HG03565 (cell line): ENCODE results near the gene VIM.

Source experiments
- ATAC-seq: cut with Tn5 transposase; IDR thresholded peaks from one replicate; pipeline ENCODE4 v1.9.1; 2021; ENCODE audit warnings: mild to moderate bottlenecking, moderate library complexity; ENCODE audit not compliant: unreplicated experiment

VIM gene

DNA sequence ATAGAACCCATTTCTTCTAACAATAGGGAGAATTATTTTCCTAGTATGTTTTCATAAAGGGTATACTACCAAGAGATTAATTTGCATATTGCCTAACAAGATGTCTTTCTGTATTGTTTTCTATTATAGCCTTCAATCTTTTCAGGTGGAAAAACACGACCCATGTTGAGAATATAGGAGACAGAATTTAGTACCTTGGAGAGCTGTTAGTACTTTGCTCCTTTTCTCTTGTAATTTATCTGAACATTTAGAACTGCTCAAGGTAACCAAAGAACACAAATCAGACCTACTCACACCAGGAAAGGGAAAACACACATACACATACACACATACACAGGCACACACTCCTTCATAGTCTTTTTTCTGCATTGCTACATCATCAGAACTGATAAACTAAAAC lies 18.7 kb upstream of the VIM start:
- no peak for ATAC-seq

DNA sequence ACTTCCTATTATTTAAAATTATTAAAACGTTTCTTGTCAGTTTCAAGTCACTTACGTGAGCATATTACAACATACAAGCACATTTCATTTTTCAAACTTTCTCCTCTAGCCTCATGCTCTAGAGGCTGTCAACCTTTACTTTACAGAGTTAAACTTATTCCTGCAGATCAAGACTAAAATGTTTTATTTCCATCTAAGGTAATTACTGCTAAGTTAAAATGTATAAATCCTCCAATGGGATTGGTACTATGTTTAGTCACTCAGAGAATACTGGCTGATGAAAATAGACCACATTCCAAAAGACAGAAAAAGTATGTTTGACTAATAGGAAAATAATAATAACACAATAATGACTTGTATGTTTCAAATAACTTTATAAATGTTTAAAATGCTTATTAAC lies 18.2 kb upstream of the VIM start:
- ATAC-seq: no peak

- no peak for ATAC-seq
These were observed 17.7 kb upstream of the VIM start for GRCh38 chr10:17210361-17210760.

DNA sequence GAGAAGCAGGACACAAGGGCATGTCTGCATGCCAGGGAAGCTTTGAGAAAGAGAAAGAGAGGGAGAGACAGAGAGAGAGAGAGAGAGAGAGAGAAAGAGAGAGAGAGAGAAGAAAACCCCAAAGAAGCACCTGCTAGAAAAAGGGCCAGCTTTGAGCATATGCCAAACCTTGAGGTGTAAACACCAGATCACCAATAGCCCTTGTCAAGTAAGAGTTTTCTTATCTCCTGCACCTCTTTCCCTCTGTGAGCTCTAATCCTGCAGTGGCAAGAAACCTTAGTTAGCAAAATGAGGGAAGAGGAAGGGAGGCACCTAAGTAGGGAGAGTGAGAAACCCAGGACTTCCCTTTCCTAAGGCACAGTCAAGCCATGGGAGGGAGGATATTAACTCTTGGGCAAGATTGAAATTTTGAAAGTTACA lies 15.2 kb upstream of the VIM start:
- no peak for ATAC-seq

DNA sequence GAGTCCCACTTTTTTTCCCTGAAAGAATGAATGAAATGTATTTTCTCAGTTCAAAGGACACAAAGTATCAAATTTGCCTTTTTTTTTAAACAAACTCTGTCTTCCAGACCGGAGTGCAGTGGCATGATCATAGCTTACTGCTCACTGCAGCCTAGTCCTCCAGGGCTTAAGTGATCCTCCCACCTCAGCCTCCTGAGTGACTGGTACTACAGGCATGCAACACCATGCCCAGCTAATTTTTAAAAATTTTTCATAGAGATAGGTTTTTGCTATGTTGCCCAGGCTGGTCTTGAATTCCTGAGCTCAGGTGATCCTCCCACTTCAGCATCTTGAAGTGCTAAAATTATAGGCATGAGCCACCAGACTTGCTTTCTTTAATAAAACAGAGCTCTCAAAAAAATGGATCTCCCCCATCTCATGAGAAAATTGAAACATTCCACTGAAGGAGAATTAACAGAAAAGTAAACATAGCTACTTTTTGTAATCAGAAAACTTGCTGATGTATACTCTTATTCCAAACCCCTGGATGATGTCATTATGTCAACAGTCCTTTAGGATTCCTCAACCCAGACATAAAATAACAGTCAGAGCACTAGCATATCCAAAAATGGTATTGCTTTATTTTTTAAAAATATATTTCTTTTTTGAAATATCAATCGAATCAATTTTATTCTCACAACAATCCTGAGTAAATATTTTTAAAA lies 14.2 kb upstream of the VIM start:
- ATAC-seq: no peak

- no peak for ATAC-seq
These were observed 13.5 kb upstream of the VIM start for GRCh38 chr10:17214526-17214925.

DNA sequence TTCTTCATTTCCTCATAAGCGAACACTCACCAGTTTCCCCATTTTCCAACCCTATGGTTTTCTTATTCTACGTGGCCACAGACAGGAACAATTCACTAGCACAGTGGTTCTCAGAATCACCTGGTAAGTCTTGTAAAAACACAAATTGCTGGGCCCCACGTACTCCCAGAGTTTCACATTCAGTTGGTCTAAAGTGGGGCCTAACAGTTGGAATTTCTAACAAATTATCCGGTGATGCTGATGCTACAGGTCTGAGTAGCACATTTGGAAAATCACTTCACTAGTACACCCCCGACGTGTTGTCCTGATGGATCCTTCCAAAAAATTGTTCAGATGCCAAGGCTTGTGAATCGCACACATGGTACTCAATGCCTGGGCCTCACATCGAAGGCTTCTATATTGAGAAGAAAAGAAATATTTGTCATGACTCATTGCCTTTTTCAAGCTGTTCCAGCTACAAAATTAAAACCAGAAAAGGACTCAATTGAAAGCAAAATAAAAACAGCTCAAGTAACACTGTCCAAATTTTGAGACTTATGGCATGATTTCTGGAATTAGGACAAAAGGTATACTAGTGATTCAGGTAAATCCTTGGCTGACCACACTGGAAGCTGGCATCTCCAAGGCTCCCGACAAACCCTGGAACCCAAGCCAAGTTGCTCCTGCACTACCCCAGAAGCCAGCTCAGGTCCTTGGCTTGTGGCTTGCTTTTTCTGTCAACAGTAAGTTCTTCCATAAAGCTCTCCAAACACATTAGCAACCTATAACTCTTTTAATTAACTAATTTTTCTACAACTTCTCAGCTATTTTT lies 12.9 kb upstream of the VIM start:
- no peak for ATAC-seq

GRCh38 chr10:17215782-17216122 lies 12.3 kb upstream of the VIM start:
- ATAC-seq: no peak

DNA sequence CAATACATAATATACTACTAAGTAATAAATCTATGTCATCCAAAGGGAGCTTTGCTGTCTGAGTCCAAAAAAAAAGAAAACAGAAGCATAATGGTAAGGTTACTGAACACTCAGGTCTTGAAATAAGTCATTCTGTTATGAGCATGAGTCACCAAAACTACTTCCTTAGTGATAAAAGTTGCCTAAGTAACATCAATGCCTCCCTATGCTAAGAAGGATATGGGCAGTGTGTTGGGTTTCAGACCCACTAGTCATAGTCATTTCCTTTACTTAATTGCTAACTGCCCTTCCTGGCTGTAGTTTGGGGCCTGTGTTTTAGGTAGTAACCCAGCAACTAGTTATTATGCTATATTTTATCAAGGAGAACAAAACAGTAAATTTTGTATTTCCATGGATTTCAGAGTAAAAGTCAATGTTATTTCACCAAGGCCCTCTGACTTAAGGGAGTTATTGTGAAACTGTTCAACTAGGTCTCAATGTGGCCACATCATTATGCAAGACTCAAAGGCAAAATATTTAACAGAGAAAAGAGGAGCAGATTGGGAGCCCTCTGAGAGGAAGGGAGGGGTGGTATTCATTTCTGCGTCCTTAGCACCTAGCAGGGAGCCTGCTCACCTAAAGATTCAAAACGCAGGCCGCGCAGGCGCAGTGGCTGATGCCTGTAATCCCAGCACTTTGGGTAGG lies 11.7 kb upstream of the VIM start:
- ATAC-seq: peak; percentile 100

- no peak for ATAC-seq
These were observed 11.1 kb upstream of the VIM start for GRCh38 chr10:17216901-17217395.

- ATAC-seq: no peak
These were observed 10.3 kb upstream of the VIM start for GRCh38 chr10:17217631-17218232.

DNA sequence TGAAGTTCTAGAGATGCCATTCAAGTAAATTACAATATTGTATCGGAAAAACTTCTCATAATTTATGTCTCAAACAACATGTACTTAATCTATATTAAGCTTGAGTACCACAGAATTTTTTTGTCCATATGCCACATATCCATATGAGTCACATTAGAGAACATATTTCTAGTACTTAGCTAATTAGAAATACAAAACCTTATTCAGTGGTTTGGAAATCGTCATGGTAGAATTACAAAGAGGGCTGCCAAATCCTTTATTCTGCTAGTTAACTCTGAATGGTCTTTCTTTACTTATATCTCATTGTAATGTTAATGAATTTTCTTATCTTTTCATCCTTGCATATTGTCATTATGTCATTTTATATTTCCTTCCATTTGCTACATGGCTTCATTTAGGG lies 9.0 kb upstream of the VIM start:
- no peak for ATAC-seq

- ATAC-seq: no peak
These were observed 7.4 kb upstream of the VIM start for GRCh38 chr10:17220652-17221100.

DNA sequence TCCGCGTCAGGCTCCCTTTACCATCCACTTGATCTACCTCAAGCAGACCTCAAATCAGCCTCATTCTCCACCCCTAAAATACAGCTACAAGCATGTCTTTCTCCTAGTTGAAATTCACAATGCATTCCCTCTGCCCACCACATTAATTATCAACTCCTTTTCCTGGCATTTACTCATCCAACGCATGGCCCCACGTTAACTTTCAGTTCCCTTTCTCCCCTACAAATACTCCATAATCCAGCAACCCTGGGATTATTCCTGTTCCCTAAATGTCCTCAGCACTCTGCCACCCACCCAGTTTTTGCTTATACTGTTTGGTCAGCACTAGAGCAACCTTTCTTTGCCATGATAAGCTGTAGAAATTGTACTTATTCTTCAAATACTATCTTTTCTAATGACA lies 5.7 kb upstream of the VIM start:
- ATAC-seq: no peak

DNA sequence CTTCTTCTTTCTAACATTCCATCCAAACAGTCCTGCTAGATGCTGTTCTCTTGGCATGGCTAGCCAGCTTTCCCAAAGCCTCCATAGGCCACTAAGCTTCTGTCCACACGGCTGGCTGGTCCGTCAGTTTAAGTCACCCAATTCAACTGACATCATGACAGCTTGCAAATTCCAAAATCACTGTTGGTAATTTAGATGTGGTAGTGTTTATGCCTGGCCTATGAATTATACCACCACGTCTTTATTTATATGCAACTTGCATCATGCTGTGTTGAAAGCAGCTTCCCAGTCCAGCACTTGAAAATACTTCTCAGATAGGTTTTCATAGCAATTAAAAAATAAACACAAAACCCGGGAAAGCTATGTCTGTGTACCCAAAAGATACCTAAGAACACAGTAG lies 2.2 kb upstream of the VIM start:
- ATAC-seq: no peak

DNA sequence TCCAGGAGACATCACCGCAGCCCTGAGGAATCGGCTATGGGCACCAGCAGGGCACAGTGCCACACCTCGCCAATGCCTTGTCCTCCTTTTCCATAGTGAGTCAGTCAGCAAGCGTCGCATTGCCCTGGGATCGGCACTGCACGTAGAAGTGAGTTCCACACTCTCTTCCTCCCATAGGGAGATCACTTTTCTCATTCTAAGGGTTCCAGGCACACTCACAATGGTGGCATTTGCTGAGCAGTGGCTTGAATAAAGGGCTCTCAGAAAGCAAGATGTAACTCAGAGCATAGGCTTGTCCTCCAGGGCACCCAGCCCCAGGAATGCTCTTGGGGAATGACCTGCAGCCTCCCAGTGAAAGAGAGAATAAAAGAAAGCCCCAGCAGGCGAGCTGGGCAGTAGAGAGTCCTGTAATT lies 1.1 kb upstream of the VIM start:
- no peak for ATAC-seq

- ATAC-seq: peak; percentile 27
These were observed 512 bp upstream of the VIM start for GRCh38 chr10:17227367-17228090.

DNA sequence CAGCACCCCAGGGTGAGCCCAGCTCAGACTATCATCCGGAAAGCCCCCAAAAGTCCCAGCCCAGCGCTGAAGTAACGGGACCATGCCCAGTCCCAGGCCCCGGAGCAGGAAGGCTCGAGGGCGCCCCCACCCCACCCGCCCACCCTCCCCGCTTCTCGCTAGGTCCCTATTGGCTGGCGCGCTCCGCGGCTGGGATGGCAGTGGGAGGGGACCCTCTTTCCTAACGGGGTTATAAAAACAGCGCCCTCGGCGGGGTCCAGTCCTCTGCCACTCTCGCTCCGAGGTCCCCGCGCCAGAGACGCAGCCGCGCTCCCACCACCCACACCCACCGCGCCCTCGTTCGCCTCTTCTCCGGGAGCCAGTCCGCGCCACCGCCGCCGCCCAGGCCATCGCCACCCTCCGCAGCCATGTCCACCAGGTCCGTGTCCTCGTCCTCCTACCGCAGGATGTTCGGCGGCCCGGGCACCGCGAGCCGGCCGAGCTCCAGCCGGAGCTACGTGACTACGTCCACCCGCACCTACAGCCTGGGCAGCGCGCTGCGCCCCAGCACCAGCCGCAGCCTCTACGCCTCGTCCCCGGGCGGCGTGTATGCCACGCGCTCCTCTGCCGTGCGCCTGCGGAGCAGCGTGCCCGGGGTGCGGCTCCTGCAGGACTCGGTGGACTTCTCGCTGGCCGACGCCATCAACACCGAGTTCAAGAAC lies 1.1 kb downstream of the VIM start:
- no peak for ATAC-seq

DNA sequence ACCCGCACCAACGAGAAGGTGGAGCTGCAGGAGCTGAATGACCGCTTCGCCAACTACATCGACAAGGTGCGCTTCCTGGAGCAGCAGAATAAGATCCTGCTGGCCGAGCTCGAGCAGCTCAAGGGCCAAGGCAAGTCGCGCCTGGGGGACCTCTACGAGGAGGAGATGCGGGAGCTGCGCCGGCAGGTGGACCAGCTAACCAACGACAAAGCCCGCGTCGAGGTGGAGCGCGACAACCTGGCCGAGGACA lies 1.6 kb downstream of the VIM start:
- ATAC-seq: no peak

GRCh38 chr10:17229967-17230682 lies 2.1 kb downstream of the VIM start:
- peak; percentile 59 for ATAC-seq
